Transverse colon (tissue), 4 donors: ENCODE measurements around the gene SVIL. TPM values are rescaled to one million over a fixed set of nuclear protein-coding genes. Genes with fewer than 3 reads are reported as not detected.

Source experiments
- DNase-seq: peaks from one replicate; pipeline ENCODE4 v3.0.0-alpha.2; 2019
- H3K27ac ChIP-seq, 4 donors: fragments of 200-600 bp; sonication (generic); 2 replicates each; pipeline ENCODE4 v1.5.1; 2016 to 2018; ENCODE audit warnings: inconsistent platforms in 4 of 4
- H3K27me3 ChIP-seq: fragments of 200-600 bp; sonication (generic); 2 replicates; pipeline ENCODE4 v1.5.1; 2017; ENCODE audit warnings: inconsistent platforms
- H3K36me3 ChIP-seq, 4 donors: fragments of 200-600 bp; sonication (generic); 2 replicates each; pipeline ENCODE4 v1.5.1; 2017 to 2019; ENCODE audit warnings: inconsistent platforms in 4 of 4
- H3K4me1 ChIP-seq, 4 donors: fragments of 200-600 bp; sonication (generic); 2 replicates each; pipeline ENCODE4 v1.5.1; 2017 to 2020; ENCODE audit warnings: inconsistent platforms in 4 of 4
- H3K4me3 ChIP-seq, 4 donors: fragments of 200-600 bp; sonication (generic); 1 replicate in 1 of 4; 2 replicates in 3 of 4; pipeline versions ENCODE4 v1.5.1 to v1.6.1; 2017 to 2019; ENCODE audit warnings: inconsistent platforms in 4 of 4
- H3K9me3 ChIP-seq, 2 donors: fragments of 200-600 bp; sonication (generic); 2 replicates each; pipeline ENCODE4 v1.5.1; 2017 to 2019; ENCODE audit warnings: inconsistent platforms in 2 of 2
- CTCF ChIP-seq, 5 experiments: fragments of 200-600 bp in 3 of 5; fragments of 450-650 bp in 2 of 5; sonication (generic) in 3 of 5; IDR thresholded peaks; 1 replicate in 2 of 5; 2 replicates in 3 of 5; pipeline ENCODE4 v1.5.1; 2016 to 2017; ENCODE audit warnings: antibody characterized with exemption in 5 of 5, inconsistent platforms in 3 of 5, mild to moderate bottlenecking in 2 of 5, moderate library complexity in 1 of 5
- EP300 ChIP-seq: sonication (generic); formaldehyde crosslinking; IDR thresholded peaks from one replicate; pipeline ENCODE4 v1.6.1; 2017; ENCODE audit warnings: antibody characterized with exemption, low read depth
- POLR2A ChIP-seq: fragments of 450-650 bp; IDR thresholded peaks from one replicate; pipeline ENCODE4 v1.6.1; 2016; ENCODE audit warnings: antibody characterized with exemption, mild to moderate bottlenecking, moderate library complexity
- POLR2AphosphoS5 ChIP-seq, 3 donors: sonication (generic); formaldehyde crosslinking; IDR thresholded peaks; one replicate each; pipeline ENCODE4 v1.6.1; 2016; ENCODE audit warnings: antibody characterized with exemption in 3 of 3
- WGBS, 2 donors: methylation state at CpG; one replicate each; pipeline ENCODE4 v1.1.5; 2018; ENCODE audit warnings: low coverage in 1 of 2; 5-methylcytosine and 5-hydroxymethylcytosine counted together
- in situ Hi-C, 4 donors: fragments of 200-750 bp; cut with MboI; loops; one replicate each; pipeline versions ENCODE4 v1.15.0 to v1.15.1; 2017; ENCODE audit warnings: low sequenced_read_pairs in 3 of 4, low pct_ligation_motif_present in 1 of 4, low pct_unique_long_range_greater_than_20kb in 1 of 4
- intact Hi-C: fragments of 100-400 bp; cut with DNase I; formaldehyde crosslinking; loops from one replicate; pipeline ENCODE4 v1.15.1; 2023; ENCODE audit warnings: low total_unique reads
- total RNA-seq, 4 donors: library from RNA; depleted of rRNA; stranded (reverse); fragments of >200 nt; gene quantifications; one replicate each; pipeline ENCODE4 v1.1.0, GENCODE V29; 2016

The SVIL gene
- total RNA-seq, 4 donors from 2014 or later: 146 to 192 (median 156) TPM

- Histone ChIP-seq H3K27me3 (no peaks in the 10 kb centered on the region), H3K27ac (peak overlapping the region in 1 of 4 donors; percentile 35), H3K4me1 (peaks cover 0 to 4% (median 1%) of the 10 kb centered on the region in 4 donors), H3K4me3 (no peak overlapping the region), H3K9me3 (peaks cover 11 to 21% of the 10 kb centered on the region in 2 donors), H3K36me3 (no peaks in the 10 kb centered on the region)
- DNase-seq: no peak
- no peak for TF ChIP-seq CTCF (IDR thresholded peaks at IDR 0.05)
- no peak for TF ChIP-seq POLR2A
- TF ChIP-seq POLR2AphosphoS5 (IDR thresholded peaks at IDR 0.05): no peak
- no peak for TF ChIP-seq EP300
- in situ Hi-C loops: no loop called here
- WGBS, 2 donors: 87% methylated on average over 2 of the region's 2 CpGs; no CpG with 5 or more reads in 1 of the 2 donors
- intact Hi-C loops: no loop called here
Measured at GRCh38 chr10:29437871-29438270, 196.9 kb downstream of the SVIL start.

GRCh38 chr10:29435809-29436501, 198.8 kb downstream of the SVIL start:
- WGBS, 2 donors: 75 to 77% methylated on average over 6 of the region's 6 CpGs

GRCh38 chr10:29434111-29434510, 200.7 kb downstream of the SVIL start:
- peaks cover 0 to 4% (median 1%) of the 10 kb centered on the region in 4 donors for H3K4me1 ChIP-seq
- in situ Hi-C loops (no loop called here), intact Hi-C loops (no loop called here)
- no peak for DNase-seq
- H3K27me3 ChIP-seq: no peaks in the 10 kb centered on the region
- H3K36me3 ChIP-seq: no peaks in the 10 kb centered on the region
- H3K4me3 ChIP-seq: no peak overlapping the region
- peaks cover 11 to 19% of the 10 kb centered on the region in 2 donors for H3K9me3 ChIP-seq
- H3K27ac ChIP-seq: no peak overlapping the region
- TF ChIP-seq POLR2AphosphoS5 (IDR thresholded peaks at IDR 0.05) (no peak), EP300 (no peak), CTCF (IDR thresholded peaks at IDR 0.05) (no peak), POLR2A (no peak)

More at GRCh38 chr10:29435809-29436501, 198.8 kb downstream of the SVIL start:
- no peak for TF ChIP-seq CTCF (IDR thresholded peaks at IDR 0.05)
- no peaks in the 10 kb centered on the region for H3K27me3 ChIP-seq
- DNase-seq: no peak
- H3K9me3 ChIP-seq: peaks cover 11 to 21% of the 10 kb centered on the region in 2 donors
- peaks cover 0 to 4% (median 1%) of the 10 kb centered on the region in 4 donors for H3K4me1 ChIP-seq
- intact Hi-C loops: no loop called here
- no peak overlapping the region for H3K4me3 ChIP-seq
- in situ Hi-C loops: no loop called here
- no peaks in the 10 kb centered on the region for H3K36me3 ChIP-seq
- no peak overlapping the region for H3K27ac ChIP-seq

GRCh38 chr10:29431711-29432110, 203.1 kb downstream of the SVIL start:
- no peaks in the 10 kb centered on the region for H3K27me3 ChIP-seq
- TF ChIP-seq EP300: no peak
- TF ChIP-seq POLR2AphosphoS5 (IDR thresholded peaks at IDR 0.05): no peak
- TF ChIP-seq POLR2A: no peak
- TF ChIP-seq CTCF (IDR thresholded peaks at IDR 0.05): no peak
- DNase-seq: no peak
- H3K4me3 ChIP-seq: no peak overlapping the region
- peaks cover 0 to 4% (median 1%) of the 10 kb centered on the region in 4 donors for H3K4me1 ChIP-seq
- 100% methylated on average over 1 of the region's 1 CpG for WGBS, 2 donors
- intact Hi-C loops: no loop called here
- H3K36me3 ChIP-seq: no peaks in the 10 kb centered on the region
- in situ Hi-C loops: no loop called here
- no peaks in the 10 kb centered on the region for H3K9me3 ChIP-seq
- no peak overlapping the region for H3K27ac ChIP-seq
